ENCODE results near the gene U2AF1L4. TPM values are rescaled to one million over a fixed set of nuclear protein-coding genes. Genes with fewer than 3 reads are reported as not detected.

U2AF1L4 gene
- total and polyA plus RNA-seq, 2 of the 4 experiments (the other 2 are of a cell fraction), result 6.1 to 15.0 TPM

- Histone ChIP-seq H2BK15ac (ENCODE audit: low read depth, low read length) (no peak overlapping the region), H3K9ac (ENCODE audit: low read depth, low read length) (no peak overlapping the region), H3K27me3 (ENCODE audit: control insufficient read depth, insufficient read depth, low read length) (no peaks in the 10 kb centered on the region), H3K14ac (replicated peaks; ENCODE audit: low read depth, low read length) (no peak overlapping the region), H3K4me2 (ENCODE audit: low read depth, low read length) (no peak overlapping the region), H2AK5ac (ENCODE audit: low read depth, low read length) (no peak overlapping the region), H2BK20ac (ENCODE audit: low read depth, low read length) (no peak overlapping the region), H2AFZ (replicated peaks; ENCODE audit: low read length, poor library complexity) (no peak overlapping the region), H3K18ac (ENCODE audit: low read depth, low read length) (no peak overlapping the region), H3K27ac (ENCODE audit: insufficient read depth, low read length) (no peak overlapping the region), H3K9me3 (ENCODE audit: control insufficient read depth, insufficient read depth, low read length) (no peaks in the 10 kb centered on the region), H3K4ac (ENCODE audit: low read depth, low read length) (no peak overlapping the region), H3K79me1 (ENCODE audit: low read depth in 1 of 2, low read length in 2 of 2) (no peaks in the 10 kb centered on the region), H3K9me1 (ENCODE audit: insufficient read depth, low read length) (no peaks in the 10 kb centered on the region), H2AK9ac (replicated peaks; ENCODE audit: low read depth, low read length, poor library complexity) (no peak overlapping the region), H3K4me1 (ENCODE audit: control insufficient read depth, insufficient read depth, low read length) (no peaks in the 10 kb centered on the region), H3K56ac (ENCODE audit: extremely low read depth, insufficient read depth, low read length) (no peak overlapping the region), H3K23ac (ENCODE audit: low read depth, low read length) (no peak overlapping the region), H3K36me3 (ENCODE audit: control insufficient read depth, insufficient read depth, low read length) (peaks cover 24% of the 10 kb centered on the region), H4K20me1 (ENCODE audit: insufficient read depth, low read length) (no peaks in the 10 kb centered on the region), H2BK5ac (ENCODE audit: low read depth, low read length, poor library complexity, severe bottlenecking) (no peak overlapping the region), H2BK120ac (ENCODE audit: low read depth, low read length) (no peak overlapping the region), H4K8ac (ENCODE audit: low read depth in 2 of 2, low read length in 2 of 2) (no peak overlapping the region), H3K4me3 (ENCODE audit: insufficient read depth, low read depth, low read length) (no peak overlapping the region), H4K5ac (ENCODE audit: low read depth, low read length) (no peak overlapping the region), H4K91ac (ENCODE audit: insufficient read depth, low read depth, low read length) (no peak overlapping the region)
- intact Hi-C loops (cut with micrococcal nuclease), result no loop called here
- in situ Hi-C loops (cut with MboI; ENCODE audit: low sequenced_read_pairs), result no loop called here
- dilution Hi-C loops (cut with HindIII; ENCODE audit: low sequenced_read_pairs, unreplicated experiment), result no loop called here
- BruUV-seq (replicated peaks), result no TSS peak
- POLR2A ChIA-PET (ENCODE audit: unreplicated experiment), result no interaction called here
- ATAC-seq (ENCODE audit: low read depth) (no peak), DNase-seq (no peak)
- no CpG with 5 or more reads among the region's 11 CpGs for WGBS, 2 experiments (ENCODE audit: extremely low coverage in 2 of 2, insufficient read length in 1 of 2)
- CTCF ChIA-PET, result no interaction called here
- no peak for TF ChIP-seq BHLHE40 (IDR thresholded peaks at IDR 0.05; ENCODE audit: low read depth, low read length)
- no peak for TF ChIP-seq NFE2L2 (IDR thresholded peaks at IDR 0.05; ENCODE audit: low read depth, low read length)
- no peak for TF ChIP-seq RAD21 (IDR thresholded peaks at IDR 0.05; ENCODE audit: low read length)
- TF ChIP-seq CTCF (conservative IDR thresholded peaks at IDR 0.05; ENCODE audit: low read depth, low read length), result no peak
These were observed 21.4 kb upstream of the U2AF1L4 start for GRCh38 chr19:35766571-35767104.
